Myocyte (in vitro differentiated cells): Measurements from ENCODE around the gene EIF2B2. TPM values are rescaled to one million over a fixed set of nuclear protein-coding genes. Genes with fewer than 3 reads are reported as not detected.

Source experiments
- DNase-seq: peaks from one replicate; pipeline ENCODE4 v3.0.0-alpha.2; 2012; ENCODE audit warnings: low read depth
- polyA plus RNA-seq: library from polyadenylated mRNA; unstranded; fragments of >200 nt; gene quantifications from one replicate; pipeline ENCODE4 v1.2.1, GENCODE V29; 2012; ENCODE audit warnings: missing spikeins
- total RNA-seq: library from RNA; depleted of rRNA; stranded (reverse); fragments of >200 nt; gene quantifications from 2 replicates; pipeline ENCODE4 v1.2.3, GENCODE V29; 2014

Gene EIF2B2
- 47.8 and 65.1 TPM in 2 replicates for total RNA-seq
- 84.4 TPM for polyA plus RNA-seq

DNA sequence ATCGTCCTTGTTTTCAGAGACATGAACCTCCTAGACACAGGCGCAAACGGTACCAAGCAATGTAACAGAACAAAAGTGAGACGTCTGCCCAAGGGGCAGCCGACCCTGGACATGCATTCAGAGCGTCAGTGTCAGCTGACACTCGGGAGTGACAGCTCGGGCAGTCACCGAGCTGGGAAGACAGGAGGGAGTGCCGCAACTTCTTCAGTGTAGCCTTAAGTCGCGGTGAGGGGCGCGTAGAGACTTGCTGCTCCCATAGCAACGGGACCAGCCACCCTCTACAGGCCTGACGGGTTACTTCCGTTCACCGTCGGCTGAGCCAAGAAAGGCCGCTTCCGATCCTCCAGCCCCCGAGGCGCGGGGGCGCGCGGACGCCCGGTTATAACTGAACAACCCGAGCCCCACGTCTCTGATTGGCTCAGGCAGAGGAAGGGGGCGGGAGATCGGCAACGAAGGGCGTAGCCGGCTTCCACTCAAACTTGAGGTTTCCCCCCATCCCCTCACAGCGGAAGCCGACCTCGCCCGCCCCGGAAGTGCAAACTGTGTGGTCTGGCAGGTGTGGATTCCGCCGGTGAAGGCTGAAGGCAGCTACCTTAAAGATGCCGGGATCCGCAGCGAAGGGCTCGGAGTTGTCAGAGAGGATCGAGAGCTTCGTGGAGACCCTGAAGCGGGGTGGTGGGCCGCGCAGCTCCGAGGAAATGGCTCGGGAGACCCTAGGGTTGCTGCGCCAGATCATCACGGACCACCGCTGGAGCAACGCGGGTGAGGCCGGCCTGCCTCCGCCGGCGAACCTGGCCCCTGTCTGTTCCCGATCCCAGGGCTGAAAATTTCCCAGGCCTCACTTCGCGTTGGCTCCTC is at the start of gene EIF2B2:
Gene EIF2B2 (plus strand): TSS at position 530 of the 858 bp plus-strand sequence. CDS start 70 bp downstream, at position 600.
- DNase-seq: peak; percentile 98

DNA sequence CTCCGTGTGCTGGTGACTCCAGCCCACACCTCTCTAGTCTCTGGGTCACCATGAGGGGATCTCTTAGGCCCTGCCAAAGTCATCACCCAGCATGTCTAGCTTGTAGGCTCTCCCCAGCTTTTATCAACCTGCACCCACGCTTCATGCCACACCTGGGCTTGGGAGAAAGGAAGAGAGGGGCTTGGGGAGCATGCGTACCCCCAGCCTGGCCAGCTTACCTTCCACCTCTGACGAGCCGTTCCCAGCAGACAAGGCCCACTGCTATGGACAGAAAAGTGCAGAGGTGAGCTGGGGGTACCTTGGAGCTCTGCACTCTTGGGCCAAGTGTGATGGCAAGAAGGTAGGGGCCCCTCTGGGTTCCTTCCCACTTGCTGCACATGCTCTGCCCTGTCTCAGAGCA is 49.0 kb upstream of the EIF2B2 start:
- DNase-seq: no peak

DNA sequence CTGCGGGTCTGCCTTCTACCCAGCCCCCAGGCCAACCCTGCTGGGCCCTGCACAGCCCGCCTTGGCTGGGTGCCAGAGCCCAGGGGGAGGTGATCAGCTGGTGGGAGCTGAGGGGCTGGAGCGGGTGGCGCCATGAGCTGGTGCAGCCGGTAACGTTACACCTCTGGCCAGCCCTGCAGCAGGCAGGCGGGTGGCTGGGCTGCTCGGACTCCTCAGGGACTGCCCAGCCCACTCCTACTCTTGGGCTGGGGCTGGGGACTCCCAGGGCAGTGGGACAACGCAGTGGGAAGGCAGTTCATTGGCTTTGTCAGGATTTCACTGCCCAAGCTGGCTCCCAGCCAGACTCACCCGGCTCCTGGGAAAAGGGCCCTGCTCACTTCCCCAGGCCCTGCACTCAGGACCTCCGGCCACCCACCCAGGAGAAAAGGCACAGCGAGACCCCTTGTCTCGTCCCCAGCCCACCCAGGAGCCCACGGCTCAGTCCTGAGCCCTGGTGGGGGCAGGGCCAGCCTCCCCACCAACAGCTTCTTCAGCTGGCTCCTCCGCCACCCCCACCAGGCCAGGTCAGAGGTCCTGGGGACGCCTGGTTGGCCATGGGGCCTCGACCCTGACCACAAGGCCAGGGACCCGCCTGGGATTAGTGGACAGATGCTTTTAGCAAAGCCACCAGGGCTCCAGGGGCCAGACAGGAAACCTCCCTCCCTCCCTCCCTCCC is 48.3 kb upstream of the EIF2B2 start:
- peak; percentile 57 for DNase-seq

DNA sequence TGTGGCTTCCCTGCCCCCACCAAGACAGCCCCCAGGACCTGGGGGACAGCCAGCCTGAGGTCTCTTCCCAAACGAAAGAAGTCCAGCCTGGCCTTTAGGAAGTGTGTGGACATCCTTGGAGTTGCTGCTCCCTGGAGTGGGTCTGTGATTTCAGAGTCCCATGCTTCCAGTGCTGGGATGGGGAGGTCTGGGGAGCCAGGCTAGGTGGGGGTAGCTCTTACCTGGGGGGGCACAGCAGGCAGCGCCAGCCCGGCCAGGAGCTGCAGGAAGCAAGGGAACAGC is 47.8 kb upstream of the EIF2B2 start:
- no peak for DNase-seq

DNA sequence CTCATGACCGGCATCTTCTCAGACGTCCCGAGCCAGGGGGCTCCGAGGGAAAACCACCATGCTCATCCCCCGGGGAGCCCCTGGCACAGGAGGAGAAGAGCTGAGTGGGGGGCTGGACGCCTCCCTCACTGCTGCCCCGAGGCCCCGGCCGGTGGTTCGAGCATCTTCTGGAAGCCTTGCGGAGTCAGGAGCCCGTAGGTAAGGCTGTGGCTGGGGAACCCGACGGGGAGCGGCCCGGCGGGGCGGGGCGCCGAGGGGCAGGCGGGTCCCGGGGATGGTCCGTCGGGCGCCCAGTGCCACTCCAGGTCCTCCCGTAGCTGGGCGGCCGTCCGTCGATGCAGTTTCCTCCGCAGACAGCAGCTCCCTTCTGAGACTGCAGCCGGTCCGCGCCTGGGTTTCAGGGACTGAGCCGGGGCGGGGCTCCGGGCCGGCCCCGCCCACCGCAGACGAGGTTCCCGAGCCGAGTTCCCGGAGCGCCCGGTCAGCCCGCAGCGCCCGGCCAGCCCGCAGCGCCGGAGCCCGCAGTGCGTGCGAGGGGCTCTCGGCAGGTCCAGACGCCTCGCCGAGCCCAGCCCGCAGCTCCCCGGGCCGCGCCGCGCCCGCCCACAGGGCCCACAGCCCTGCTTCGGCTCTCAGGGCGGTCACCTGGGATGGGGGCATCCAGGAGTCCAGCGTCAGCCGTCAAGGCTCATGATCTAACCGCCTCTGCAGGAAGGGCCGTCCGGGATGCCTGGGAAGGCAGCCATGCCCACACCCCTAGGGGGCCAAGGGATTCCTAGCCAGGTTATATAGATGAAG is 47.3 kb upstream of the EIF2B2 start, which contains the start of gene PGF:
Gene PGF (minus strand): TSS at position 369 of the 798 bp plus-strand sequence. CDS start 355 bp downstream, at position 14.
- DNase-seq: peak; percentile 59

DNA sequence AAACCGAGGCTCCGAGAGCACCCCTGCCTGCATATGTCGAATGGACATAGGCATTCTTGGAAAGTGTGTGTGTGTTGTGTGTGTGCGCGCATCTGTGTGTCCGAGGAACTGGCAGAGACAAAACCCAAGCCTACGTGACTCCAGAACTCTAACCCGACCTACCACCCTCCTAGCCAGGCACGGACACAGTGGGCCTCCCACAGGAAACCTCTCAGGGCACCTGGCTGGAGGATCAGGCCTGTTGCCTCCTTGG is 46.8 kb upstream of the EIF2B2 start:
- no peak for DNase-seq

DNA sequence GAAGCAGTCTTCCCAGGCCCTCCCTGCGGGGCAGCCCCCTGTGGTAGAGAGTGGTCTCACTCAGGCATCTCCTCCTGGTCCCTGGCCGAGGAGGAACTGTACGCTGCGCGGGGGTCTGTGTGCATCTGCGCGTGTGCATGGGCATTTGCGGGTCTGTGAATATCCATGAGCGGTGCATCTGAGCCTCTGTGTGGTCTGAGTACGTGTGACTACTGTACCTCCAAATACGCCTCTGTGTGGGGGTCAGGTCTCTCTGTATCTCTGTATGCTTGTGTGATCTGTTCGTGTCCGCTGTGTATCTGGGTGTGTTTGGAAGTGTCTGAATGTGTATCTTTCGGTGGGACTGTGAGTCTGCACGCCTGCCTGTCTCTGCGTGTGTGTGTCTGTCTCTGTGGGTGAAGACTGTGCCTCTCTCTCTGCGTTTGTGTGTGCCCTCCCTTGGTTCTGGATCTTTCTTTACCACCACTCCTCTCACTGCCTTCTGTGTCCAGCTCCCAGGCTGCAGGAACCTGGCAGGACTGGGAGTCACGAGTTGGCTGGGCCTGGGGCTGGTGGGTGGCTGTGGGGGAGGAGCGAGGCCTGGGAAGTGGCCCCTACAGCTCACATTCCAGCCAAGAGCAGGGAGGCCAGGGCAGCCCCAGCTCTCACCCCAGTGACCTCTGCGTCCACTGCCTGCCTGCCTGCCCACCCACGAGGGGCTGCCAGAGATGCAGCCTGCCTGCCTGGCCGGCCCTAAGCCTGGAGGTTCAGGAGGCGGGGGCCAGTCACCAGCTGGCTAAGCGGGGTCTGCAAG is 46.2 kb upstream of the EIF2B2 start:
- DNase-seq: no peak

DNA sequence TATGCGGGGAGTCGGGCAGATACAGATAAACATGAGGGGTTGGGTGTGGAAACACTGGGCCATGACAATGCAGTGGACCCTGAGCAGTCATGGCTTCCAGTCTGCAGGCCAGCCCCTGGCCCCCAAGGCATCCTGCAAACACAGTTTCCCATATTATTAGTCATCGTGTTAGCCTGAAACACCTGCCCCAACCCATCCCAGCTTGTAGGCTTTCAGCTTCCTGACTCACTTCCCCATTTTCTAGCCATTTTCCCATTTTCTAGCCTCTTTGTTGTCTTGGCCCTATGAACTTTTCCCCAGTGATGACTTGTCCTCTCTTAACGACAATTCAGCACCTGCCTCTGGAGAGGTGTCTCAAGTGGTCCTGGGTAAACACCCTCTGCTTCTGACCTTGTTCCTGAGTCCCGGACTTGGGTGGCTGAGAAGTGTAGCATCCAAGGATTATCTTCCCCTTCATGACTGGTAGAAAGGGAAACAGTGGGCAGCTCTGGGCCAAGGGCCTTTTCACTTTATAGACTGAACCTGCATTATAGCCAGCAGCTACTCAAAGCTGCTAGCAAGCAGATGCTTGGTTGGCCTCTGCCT is 43.0 kb upstream of the EIF2B2 start:
- no peak for DNase-seq

DNA sequence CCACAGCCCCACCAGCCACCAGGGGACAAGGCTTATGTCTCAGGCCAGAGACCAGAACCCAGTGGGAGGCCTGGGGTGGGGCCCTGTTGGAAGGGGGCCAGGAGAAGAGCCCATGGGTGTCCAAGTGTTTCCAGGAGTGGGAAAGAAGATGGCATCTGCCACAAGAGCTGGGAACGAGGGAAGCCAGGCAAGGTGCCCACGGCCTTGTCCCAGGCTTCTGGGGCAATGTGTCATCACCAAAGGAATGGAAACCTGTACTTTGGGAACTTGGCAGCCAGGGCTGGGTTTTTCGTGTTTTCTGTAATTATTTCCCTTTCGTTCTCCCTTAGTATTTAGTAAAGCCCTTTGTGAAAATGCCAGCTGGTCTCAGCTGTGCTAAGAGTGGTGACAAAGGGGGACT is 42.0 kb upstream of the EIF2B2 start:
- no peak for DNase-seq

DNA sequence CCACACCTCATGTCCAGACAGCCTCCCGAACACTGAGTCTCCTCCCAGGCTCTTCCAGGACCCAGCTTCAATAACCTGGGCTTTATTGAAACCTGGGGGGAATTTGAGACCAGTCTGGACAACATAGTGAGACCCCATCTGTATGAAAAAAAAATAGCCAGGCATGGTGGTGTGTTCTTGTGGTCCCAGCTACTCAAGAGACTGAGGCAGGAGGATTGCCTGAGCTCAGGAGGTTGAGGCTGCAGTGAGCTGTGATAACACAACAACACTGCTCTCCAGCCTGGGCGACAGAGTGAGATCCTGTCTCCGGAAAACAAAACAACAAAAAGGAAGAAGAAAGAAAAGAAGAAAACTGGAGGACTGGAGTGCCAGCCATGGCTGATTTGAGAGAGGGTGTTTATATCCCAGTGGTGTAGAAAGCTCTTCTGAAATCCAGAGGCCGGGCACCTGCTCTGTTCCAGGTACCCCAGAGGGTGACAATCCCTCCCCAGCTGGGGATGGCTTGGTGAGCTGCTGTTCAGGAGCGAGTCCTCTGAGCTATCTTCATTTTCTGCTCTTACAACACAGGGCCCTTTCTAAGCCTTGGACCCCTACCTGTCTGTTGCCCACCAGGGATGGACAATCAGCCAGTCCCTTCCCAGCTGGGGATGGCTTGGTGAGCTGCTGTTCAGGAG is 41.3 kb upstream of the EIF2B2 start:
- DNase-seq: no peak

DNA sequence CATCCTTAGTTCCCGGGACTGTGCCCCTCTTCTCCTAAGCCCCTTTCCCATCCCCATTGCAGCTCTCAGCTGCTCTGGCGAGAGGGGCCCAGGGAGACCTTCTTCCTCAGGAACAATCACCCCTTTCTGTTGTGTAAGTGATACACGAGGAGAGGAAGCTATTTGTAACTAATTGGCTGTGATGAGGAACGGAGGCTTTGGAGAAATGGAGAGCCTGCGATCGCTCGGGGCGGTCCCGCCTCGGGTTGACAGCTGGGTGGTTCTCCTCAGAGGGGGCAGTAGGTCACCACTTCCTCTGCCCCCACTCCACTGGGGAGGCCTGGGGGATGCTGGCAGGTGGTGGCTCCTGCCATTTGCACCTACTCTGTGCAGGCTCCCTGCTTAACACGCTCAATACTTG is 40.7 kb upstream of the EIF2B2 start:
- DNase-seq: no peak

DNA sequence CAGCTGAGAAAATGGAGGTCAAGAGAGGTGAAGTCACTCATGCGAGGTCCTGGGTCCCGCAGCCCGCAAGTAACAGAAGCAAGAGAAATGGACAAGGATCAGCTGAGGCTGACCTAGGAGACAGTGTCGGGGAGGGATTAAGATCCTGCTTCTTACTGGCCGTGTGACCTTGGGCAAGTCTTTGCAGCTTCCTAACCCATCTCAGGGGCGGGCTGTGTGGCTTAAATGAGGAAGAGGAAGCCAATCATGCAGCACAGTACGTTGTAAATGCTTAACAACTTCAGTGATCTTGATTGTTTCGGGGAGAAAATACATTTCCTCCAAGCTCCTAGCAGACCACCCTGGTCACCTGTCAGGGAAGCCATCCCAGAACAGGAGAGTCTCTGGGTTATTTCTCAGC is 40.2 kb upstream of the EIF2B2 start:
- DNase-seq: no peak

DNA sequence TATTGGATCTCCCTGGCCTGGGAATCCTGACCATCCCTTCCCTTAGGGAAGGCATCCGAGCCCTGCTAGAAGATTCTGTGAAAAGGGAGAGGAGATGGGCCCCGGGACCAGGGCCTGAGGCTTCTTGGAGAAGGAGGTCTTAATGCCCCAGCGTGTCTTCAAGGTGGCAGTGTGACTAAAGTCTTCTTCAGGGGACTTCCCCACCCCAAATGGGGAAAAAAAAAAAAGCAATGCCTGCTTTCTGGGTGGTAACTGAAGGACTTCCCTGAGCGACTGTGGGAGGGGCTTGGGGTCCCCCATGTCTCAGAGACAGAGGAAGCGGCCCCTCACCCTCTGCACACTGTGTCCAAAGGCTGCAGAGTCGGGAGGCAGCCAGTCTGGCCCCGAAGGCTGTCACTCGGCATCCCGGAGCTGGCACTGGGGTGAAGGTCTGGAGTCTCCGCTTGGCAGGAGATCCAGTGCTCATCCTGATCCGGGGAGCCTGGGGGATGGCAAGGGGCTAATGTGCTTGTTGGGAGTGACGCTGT is 39.5 kb upstream of the EIF2B2 start:
- no peak for DNase-seq

DNA sequence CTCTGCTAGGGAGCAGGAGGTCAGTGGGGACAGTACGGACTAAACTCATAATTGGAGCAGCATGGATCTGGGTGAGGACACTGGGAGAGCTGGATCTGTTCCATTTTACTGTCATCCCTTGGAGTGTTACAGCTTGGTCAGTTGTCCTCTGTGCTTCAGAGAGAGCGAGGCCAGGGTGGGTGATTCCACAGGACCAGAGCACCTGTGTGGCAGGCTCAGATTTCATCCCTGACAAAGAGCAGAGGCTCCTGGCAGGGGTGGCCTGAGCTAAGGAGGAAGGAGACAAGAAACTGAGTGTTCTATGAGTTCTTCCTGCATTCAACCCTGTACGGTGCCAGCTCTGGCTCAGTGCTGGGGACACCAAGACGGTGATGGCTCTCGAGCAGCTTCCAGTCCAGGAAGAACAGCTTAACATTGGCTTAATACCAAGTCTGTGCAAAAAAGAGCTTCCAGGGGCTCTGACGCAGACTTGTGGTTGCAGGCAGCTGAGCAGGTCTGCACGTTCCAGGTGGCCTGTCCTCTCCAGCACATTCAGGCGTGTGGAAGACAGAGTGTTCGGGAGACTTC is 38.9 kb upstream of the EIF2B2 start:
- DNase-seq: peak; percentile 45

DNA sequence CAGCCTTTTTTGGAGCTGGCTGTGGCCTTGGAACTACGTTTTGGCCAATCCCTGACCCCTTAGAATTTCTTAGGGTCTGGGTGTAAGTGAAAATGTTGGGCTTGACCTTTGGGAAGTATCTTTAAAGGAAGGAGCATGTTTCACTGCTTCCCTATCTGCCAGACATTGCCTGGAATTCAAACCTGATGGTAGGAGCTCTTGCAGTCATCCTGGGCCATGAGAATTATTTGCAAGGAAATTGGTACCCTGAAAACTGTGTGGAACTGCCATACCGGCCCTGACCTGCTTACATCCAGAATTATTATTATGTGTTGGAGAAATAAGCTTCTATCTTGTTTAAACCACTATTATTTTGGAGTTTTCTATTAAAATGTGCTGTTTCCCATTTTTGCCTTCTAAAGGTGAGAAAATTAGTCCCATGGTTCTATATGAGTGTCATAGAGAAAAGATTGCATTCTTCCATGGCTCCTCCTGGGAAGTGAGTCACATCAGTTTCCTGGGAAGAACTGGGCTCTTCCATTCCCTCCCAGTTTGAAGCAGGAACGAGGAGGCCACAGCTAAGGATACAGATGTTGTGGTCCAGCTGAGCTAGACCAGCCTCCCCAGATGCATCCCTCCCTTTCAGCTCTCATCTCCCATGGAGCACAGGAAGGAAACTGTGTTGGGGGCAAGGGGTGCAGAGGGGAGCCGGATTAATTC is 37.8 kb upstream of the EIF2B2 start:
- no peak for DNase-seq

DNA sequence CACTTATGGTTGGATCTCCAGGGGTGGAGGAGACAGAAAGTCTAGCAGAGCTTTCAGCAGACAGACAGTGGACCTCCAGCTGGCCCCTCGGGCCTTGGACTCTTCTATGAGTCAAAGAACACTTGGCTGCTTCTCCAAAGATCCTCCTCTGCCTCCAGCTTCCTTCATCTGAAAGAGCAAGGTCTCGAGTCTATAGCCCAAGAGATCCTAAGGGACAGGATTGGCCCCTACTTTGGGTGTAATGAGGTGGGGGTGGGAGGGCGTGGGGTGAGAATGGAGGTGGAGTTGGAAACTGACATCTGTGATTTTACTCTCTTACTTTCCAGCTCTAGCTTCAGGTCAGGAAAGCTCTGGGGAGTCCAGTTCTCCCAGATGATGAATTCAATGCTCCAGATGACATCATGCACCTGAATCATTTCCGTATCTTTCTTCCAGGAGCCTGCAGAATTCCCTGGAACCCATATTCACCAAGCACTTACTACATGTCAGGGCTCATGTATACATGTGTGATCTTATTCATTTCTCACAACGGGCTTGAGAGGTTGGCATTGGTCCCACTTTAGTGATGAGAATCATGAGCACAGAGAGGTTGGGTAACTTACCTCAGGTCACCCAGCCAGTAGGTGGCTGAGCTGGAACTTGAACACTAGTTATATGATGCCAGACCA is 37.1 kb upstream of the EIF2B2 start:
- no peak for DNase-seq

DNA sequence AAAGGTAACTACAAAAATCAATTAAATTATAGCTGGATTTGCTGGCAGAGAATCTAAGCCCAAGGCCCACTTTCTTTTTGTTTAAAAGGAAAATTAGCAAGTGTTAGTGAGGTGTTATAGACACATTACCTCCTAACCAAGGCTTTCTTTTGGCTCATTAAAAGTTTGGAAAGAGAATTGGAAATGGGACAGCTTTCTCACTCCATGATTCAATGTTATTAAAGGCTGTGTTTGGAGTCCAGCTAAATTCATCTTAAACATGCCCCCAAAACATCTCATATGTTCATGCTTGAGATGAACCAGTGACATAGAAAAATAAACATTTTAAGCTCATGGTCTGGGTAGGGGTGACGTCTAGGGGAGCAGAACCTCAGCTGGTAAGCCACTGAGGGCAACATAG is 33.9 kb upstream of the EIF2B2 start:
- DNase-seq: no peak

DNA sequence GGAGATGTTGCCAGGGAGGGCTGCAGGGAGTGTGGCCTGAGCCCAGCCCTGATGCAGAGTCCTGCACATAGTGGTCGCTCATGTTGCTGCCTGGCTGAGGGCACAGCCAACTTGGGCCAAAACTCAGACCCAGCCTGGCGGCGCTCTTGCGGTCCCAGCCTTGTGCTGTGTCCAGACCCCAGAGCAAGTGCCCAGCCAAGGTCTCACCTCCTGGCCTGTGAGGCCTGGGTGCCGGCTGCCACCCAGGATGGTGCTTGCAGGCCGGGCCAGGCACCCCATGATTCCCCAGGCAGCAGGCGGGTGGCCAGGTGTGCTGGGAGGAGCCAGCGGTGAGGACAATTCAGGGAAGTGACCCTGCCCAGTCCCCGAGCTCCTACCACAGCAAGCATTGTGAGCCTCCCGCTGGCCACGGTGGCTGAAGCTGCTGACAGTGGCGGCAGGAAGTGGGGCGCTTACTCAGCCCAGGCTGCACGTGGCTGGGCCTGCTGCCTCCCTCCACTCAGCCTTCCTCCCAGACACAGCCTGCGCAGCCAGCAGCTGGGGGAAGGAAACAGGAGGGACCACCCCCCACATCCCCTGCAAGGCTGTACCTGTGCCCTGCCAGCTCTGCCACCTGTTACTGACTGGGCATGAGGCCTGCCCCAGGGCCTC is 29.6 kb upstream of the EIF2B2 start:
- no peak for DNase-seq
